HepG2 (cell line): ENCODE results near the gene PLPP3. TPM values are rescaled to one million over a fixed set of nuclear protein-coding genes. Genes with fewer than 3 reads are reported as not detected.

ENCODE experiments used
- ATAC-seq: fragments of 200-7000 bp; cut with Tn5 transposase; 3 replicates; pipeline ENCODE4 v1.9.1; 2020; ENCODE audit warnings: mild to moderate bottlenecking, moderate library complexity
- BruUV-seq: library from RNA; stranded (reverse); fragments of 400-500 nt; replicated peaks from 2 replicates; lab custom pipeline; 2021; lab: Mats Ljungman, UMichigan
- CTCF ChIA-PET: fragments of 300-600 bp; formaldehyde crosslinking; extraction: SDS; loops from one replicate; lab custom pipeline; 2021; ENCODE audit warnings: low total read pairs, inconsistent platforms, low intra/inter-chr PET ratio; lab: Yijun Ruan, JAX
- POLR2A ChIA-PET: fragments of 350-600 bp; sonication (Branson Sonifier 250); formaldehyde crosslinking; loops from one replicate; lab custom pipeline; 2020; ENCODE audit warnings: antibody characterized with exemption, inconsistent platforms; lab: Yijun Ruan, JAX
- DNase-seq: peaks from one replicate; pipeline ENCODE4 v3.0.0-alpha.2; 2015; ENCODE audit warnings: low spot score
- FAIRE-seq: peaks from 3 replicates; lab custom pipeline; 2011; peaks lifted over from hg19 to GRCh38; lab: Jason Lieb, UNC
- H2AFZ ChIP-seq: one replicate; pipeline ENCODE4 v1.6.1; 2011; ENCODE audit warnings: low read length, inconsistent platforms
- H3K27ac ChIP-seq: fragments of 300-600 bp; 3 replicates; pipeline ENCODE4 v1.8.0; 2011; ENCODE audit warnings: mixed run types, mild to moderate bottlenecking, mixed read lengths, low read length, inconsistent platforms; ENCODE audit not compliant: insufficient read depth; ENCODE audit errors: extremely low read length
- H3K27me3 ChIP-seq, 2 experiments: fragments of 200-600 bp in 1 of 2; 2 replicates in 1 of 2; 3 replicates in 1 of 2; pipeline versions ENCODE4 v1.6.0 to v1.8.0; 2011; ENCODE audit warnings: low read length in 2 of 2, mild to moderate bottlenecking in 2 of 2, moderate library complexity in 2 of 2, inconsistent platforms in 1 of 2; ENCODE audit not compliant: insufficient read depth in 2 of 2, control insufficient read depth in 1 of 2
- H3K36me3 ChIP-seq, 2 experiments: fragments of 200-600 bp in 1 of 2; replicated peaks in 1 of 2; 2 replicates in 1 of 2; 3 replicates in 1 of 2; pipeline versions ENCODE4 v1.5.1 to v1.8.0; 2011; ENCODE audit warnings: low read length in 2 of 2, inconsistent platforms in 1 of 2; ENCODE audit not compliant: insufficient read depth in 2 of 2, control insufficient read depth in 1 of 2
- H3K4me1 ChIP-seq: 2 replicates; pipeline ENCODE4 v1.5.1; 2012; ENCODE audit warnings: low read length, inconsistent platforms; ENCODE audit not compliant: insufficient read depth
- H3K4me2 ChIP-seq: 2 replicates; pipeline ENCODE4 v1.6.0; 2011; ENCODE audit warnings: low read depth, low read length, inconsistent platforms
- H3K4me3 ChIP-seq, 3 experiments: fragments of 200-600 bp in 1 of 3; sonication (generic), shearing (Covaris generic) in 1 of 3; replicated peaks in 1 of 3; 2 replicates each; pipeline ENCODE4 v1.5.1; 2011 to 2016; ENCODE audit warnings: low read length in 3 of 3, inconsistent platforms in 2 of 3, low read depth in 2 of 3, mild to moderate bottlenecking in 2 of 3, control low read depth in 1 of 3, mixed read lengths in 1 of 3; ENCODE audit not compliant: insufficient read depth in 1 of 3
- H3K79me2 ChIP-seq: one replicate; pipeline ENCODE4 v1.6.1; 2011; ENCODE audit warnings: low read length, inconsistent platforms; ENCODE audit not compliant: insufficient read depth
- H3K9ac ChIP-seq: 2 replicates; pipeline ENCODE4 v1.6.0; 2011; ENCODE audit warnings: mild to moderate bottlenecking, low read depth, low read length, inconsistent platforms; ENCODE audit not compliant: insufficient read depth
- H3K9me3 ChIP-seq: 2 replicates; pipeline ENCODE4 v1.5.1; 2012; ENCODE audit warnings: mild to moderate bottlenecking, low read length
- H4K20me1 ChIP-seq: 2 replicates; pipeline ENCODE4 v1.6.0; 2011; ENCODE audit warnings: inconsistent platforms, mild to moderate bottlenecking, low read length, moderate library complexity; ENCODE audit not compliant: insufficient read depth
- ATF7-NPFF ChIP-seq: sonication (generic); formaldehyde crosslinking; IDR thresholded peaks from 2 replicates; pipeline ENCODE4 v1.8.1; 2023; ENCODE audit warnings: mild to moderate bottlenecking, low read depth, missing genetic modification reagents, moderate library complexity
- BCL6 ChIP-seq: IDR thresholded peaks from 2 replicates; pipeline ENCODE4 v1.6.1; 2016; ENCODE audit warnings: missing genetic modification reagents, missing compliant biosample characterization
- CEBPB ChIP-seq: IDR thresholded peaks from 2 replicates; pipeline ENCODE4 v1.6.1; 2011; ENCODE audit warnings: low read depth, low read length, improper control_type of control experiment, borderline replicate concordance
- GATAD2A ChIP-seq: IDR thresholded peaks from 2 replicates; pipeline ENCODE4 v1.6.1; 2016
- MAF1 ChIP-seq: sonication (generic); formaldehyde crosslinking; IDR thresholded peaks from 2 replicates; pipeline ENCODE4 v1.5.0; 2020; ENCODE audit warnings: missing genetic modification reagents, borderline replicate concordance
- SIX1 ChIP-seq: sonication (generic); formaldehyde crosslinking; IDR thresholded peaks from 2 replicates; pipeline ENCODE4 v1.4.0; 2020; ENCODE audit warnings: missing genetic modification reagents, borderline replicate concordance
- ZC3H4 ChIP-seq: sonication (generic); formaldehyde crosslinking; IDR thresholded peaks from 2 replicates; pipeline ENCODE4 v1.4.0; 2020; ENCODE audit warnings: missing genetic modification reagents, borderline replicate concordance
- ZNF543 ChIP-seq: sonication (generic); formaldehyde crosslinking; IDR thresholded peaks from 2 replicates; pipeline ENCODE4 v1.4.0; 2020; ENCODE audit warnings: mild to moderate bottlenecking, missing genetic modification reagents
- ZNF550 ChIP-seq: sonication (generic); formaldehyde crosslinking; IDR thresholded peaks from 2 replicates; pipeline ENCODE4 v1.4.0; 2020; ENCODE audit warnings: mild to moderate bottlenecking, missing genetic modification reagents, borderline replicate concordance
- WGBS: methylation state at CpG from one replicate; pipeline ENCODE4 v1.1.6; 2017; ENCODE audit warnings: low lambda C conversion rate; 5-methylcytosine and 5-hydroxymethylcytosine counted together
- in situ Hi-C: cut with HindIII; loops from 2 replicates; pipeline ENCODE4 v1.10.0; 2017; ENCODE audit warnings: low pct_unique_long_range_greater_than_20kb; ENCODE audit not compliant: extremely low pct_ligation_motif_present
- intact Hi-C: fragments of 100-400 bp; cut with micrococcal nuclease; formaldehyde crosslinking; loops from one replicate; pipeline ENCODE4 v1.10.0; 2022; ENCODE audit not compliant: unreplicated experiment
- polyA plus RNA-seq, 8 experiments: library from polyadenylated mRNA; depleted of rRNA in 3 of 8; stranded (reverse) in 7 of 8; unstranded in 1 of 8; fragments of >200 nt; fragmentation: Illumina TruSeq in 4 of 8; extraction: Trizol in 4 of 8; gene quantifications; 2 replicates each; pipeline versions ENCODE4 v1.2.1 to v1.2.3, GENCODE V29; 2011 to 2016; ENCODE audit warnings: low read depth in 4 of 8, missing spikeins in 1 of 8, mixed read lengths in 1 of 8; ENCODE audit not compliant: insufficient read depth in 1 of 8
- total RNA-seq, 5 experiments: library from RNA; depleted of rRNA; stranded (reverse); fragments of >200 nt; fragmentation: Illumina TruSeq; extraction: Trizol; gene quantifications; 2 replicates each; pipeline ENCODE4 v1.2.3, GENCODE V29; 2016; ENCODE audit warnings: low read depth in 1 of 5
- TF ChIP-seq, protein P1 (sequence below): IDR thresholded peaks from 2 replicates; pipeline ENCODE4 v1.4.0; 2020; ENCODE audit warnings: mild to moderate bottlenecking, missing genetic modification reagents
- TF ChIP-seq, protein P2 (sequence below), 2 experiments: sonication (generic) in 1 of 2; formaldehyde crosslinking in 1 of 2; IDR thresholded peaks; 2 replicates each; pipeline versions ENCODE4 v1.6.1 to v1.9.0; 2014 to 2022; ENCODE audit warnings: antibody characterized with exemption in 1 of 2, borderline replicate concordance in 1 of 2, inconsistent platforms in 1 of 2, low read depth in 1 of 2, missing genetic modification reagents in 1 of 2

PLPP3 gene
- total and polyA plus RNA-seq, 2 of the 13 experiments (the other 11 are each of a cell fraction or from before 2014, with no cell fraction given): 49.7 to 65.8 TPM

DNA sequence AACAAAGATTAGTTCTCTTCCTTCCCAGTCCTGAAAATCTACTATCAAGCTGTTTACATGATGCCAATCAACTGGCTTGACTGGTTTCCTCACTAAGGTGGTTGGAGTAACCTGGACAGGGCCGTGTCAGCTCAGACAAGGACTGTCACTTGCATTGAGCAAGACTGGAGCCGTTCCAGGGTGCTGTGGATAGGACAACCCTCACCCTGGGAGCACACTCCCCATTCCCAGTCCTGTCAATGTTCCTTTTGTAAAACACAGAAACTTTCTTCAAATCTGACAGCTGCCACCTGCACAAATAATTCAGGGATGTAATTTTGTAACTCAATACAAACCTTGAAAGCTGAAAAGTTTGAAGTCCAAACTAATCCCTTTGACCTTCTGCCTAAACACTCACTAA lies 31.4 kb downstream of the PLPP3 start (continued):
- peak; percentile 43 for TF ChIP-seq GATAD2A (CRISPR knock-in tag)
- 0 out of 2 replicates have a peak, but pooled peaks have one; percentile 33 for TF ChIP-seq SIX1 (CRISPR knock-in tag)
- TF ChIP-seq BCL6 (CRISPR knock-in tag): peak; percentile 59; the same call in 1 of the 2 replicates
- peak; percentile 62; the same call in 1 of the 2 replicates for TF ChIP-seq CEBPB
- TF ChIP-seq, protein P1, sequence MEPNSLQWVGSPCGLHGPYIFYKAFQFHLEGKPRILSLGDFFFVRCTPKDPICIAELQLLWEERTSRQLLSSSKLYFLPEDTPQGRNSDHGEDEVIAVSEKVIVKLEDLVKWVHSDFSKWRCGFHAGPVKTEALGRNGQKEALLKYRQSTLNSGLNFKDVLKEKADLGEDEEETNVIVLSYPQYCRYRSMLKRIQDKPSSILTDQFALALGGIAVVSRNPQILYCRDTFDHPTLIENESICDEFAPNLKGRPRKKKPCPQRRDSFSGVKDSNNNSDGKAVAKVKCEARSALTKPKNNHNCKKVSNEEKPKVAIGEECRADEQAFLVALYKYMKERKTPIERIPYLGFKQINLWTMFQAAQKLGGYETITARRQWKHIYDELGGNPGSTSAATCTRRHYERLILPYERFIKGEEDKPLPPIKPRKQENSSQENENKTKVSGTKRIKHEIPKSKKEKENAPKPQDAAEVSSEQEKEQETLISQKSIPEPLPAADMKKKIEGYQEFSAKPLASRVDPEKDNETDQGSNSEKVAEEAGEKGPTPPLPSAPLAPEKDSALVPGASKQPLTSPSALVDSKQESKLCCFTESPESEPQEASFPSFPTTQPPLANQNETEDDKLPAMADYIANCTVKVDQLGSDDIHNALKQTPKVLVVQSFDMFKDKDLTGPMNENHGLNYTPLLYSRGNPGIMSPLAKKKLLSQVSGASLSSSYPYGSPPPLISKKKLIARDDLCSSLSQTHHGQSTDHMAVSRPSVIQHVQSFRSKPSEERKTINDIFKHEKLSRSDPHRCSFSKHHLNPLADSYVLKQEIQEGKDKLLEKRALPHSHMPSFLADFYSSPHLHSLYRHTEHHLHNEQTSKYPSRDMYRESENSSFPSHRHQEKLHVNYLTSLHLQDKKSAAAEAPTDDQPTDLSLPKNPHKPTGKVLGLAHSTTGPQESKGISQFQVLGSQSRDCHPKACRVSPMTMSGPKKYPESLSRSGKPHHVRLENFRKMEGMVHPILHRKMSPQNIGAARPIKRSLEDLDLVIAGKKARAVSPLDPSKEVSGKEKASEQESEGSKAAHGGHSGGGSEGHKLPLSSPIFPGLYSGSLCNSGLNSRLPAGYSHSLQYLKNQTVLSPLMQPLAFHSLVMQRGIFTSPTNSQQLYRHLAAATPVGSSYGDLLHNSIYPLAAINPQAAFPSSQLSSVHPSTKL (CRISPR knock-in tag): peak; percentile 32; the same call in 1 of the 2 replicates
- TF ChIP-seq MAF1 (CRISPR knock-in tag): no peak

- Histone ChIP-seq H3K4me2 (no peak overlapping the region), H4K20me1 (peaks cover 21% of the 10 kb centered on the region), H3K9ac (no peak overlapping the region), H3K4me1 (peaks cover 95% of the 10 kb centered on the region), H3K4me3 (no peak overlapping the region), H3K36me3 (peaks cover 0 to 10% of the 10 kb centered on the region in 2 experiments; a peak in 2 of 5 replicates), H3K27me3 (no peaks in the 10 kb centered on the region), H2AFZ (no peak overlapping the region), H3K79me2 (peaks cover 99% of the 10 kb centered on the region), H3K27ac (no peak overlapping the region), H3K9me3 (no peaks in the 10 kb centered on the region)
- FAIRE-seq: no peak
- CTCF ChIA-PET: no interaction called here
- POLR2A ChIA-PET: interaction anchor here (0.7 to 1.7 kb wide), 4 partner anchors 19 to 38 kb away, joined by 3 to 4 read pairs (median 4); partner anchors contain the start of gene PLPP3
- no peak; the same call in 2 of the 3 replicates for ATAC-seq
- no peak for DNase-seq
- intact Hi-C loops: no loop called here
- no TSS peak for BruUV-seq
- in situ Hi-C loops: no loop called here
- WGBS: 93% methylated on average over 1 of the region's 1 CpG
- no peak for TF ChIP-seq ZNF543 (CRISPR knock-in tag)
- no peak for TF ChIP-seq ZC3H4 (CRISPR knock-in tag)
- TF ChIP-seq ZNF550 (CRISPR knock-in tag): no peak
- TF ChIP-seq, protein P2, sequence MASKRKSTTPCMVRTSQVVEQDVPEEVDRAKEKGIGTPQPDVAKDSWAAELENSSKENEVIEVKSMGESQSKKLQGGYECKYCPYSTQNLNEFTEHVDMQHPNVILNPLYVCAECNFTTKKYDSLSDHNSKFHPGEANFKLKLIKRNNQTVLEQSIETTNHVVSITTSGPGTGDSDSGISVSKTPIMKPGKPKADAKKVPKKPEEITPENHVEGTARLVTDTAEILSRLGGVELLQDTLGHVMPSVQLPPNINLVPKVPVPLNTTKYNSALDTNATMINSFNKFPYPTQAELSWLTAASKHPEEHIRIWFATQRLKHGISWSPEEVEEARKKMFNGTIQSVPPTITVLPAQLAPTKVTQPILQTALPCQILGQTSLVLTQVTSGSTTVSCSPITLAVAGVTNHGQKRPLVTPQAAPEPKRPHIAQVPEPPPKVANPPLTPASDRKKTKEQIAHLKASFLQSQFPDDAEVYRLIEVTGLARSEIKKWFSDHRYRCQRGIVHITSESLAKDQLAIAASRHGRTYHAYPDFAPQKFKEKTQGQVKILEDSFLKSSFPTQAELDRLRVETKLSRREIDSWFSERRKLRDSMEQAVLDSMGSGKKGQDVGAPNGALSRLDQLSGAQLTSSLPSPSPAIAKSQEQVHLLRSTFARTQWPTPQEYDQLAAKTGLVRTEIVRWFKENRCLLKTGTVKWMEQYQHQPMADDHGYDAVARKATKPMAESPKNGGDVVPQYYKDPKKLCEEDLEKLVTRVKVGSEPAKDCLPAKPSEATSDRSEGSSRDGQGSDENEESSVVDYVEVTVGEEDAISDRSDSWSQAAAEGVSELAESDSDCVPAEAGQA (IDR thresholded peaks at IDR 0.05; ENCODE audit: low read depth): no peak
- TF ChIP-seq, protein P2 (CRISPR knock-in tag; IDR thresholded peaks at IDR 0.05; ENCODE audit: borderline replicate concordance): no peak
- TF ChIP-seq ATF7-NPFF (CRISPR knock-in tag): no peak
These were observed 31.9 kb downstream of the PLPP3 start for GRCh38 chr1:56547473-56547872.
